GM12892 (cell line): ENCODE results near the gene RPGRIP1L.

Experiments used
- POLR2A ChIP-seq: IDR thresholded peaks from 2 replicates; pipeline ENCODE4 v1.6.1; 2011; ENCODE audit warnings: low read depth, low read length, control low read depth
- POLR2AphosphoS5 ChIP-seq: IDR thresholded peaks from 2 replicates; pipeline ENCODE4 v1.6.1; 2011; ENCODE audit warnings: low read depth, low read length, control low read depth
- TAF1 ChIP-seq: IDR thresholded peaks from 2 replicates; pipeline ENCODE4 v1.6.1; 2011; ENCODE audit warnings: low read depth, mild to moderate bottlenecking, control low read depth, low read length, borderline replicate concordance

GRCh38 chr16:53752560-53752959 is 48.9 kb upstream of the RPGRIP1L start:
- TF ChIP-seq POLR2A (no peak), POLR2AphosphoS5 (no peak), TAF1 (no peak)
